ENCODE results near the gene ZNF641. TPM values are rescaled to one million over a fixed set of nuclear protein-coding genes. Genes with fewer than 3 reads are reported as not detected.

Gene ZNF641
- total and polyA plus RNA-seq, 2 of the 13 experiments (the other 11 are each of a cell fraction or from before 2014, with no cell fraction given) = 4.4 to 6.6 TPM

DNA sequence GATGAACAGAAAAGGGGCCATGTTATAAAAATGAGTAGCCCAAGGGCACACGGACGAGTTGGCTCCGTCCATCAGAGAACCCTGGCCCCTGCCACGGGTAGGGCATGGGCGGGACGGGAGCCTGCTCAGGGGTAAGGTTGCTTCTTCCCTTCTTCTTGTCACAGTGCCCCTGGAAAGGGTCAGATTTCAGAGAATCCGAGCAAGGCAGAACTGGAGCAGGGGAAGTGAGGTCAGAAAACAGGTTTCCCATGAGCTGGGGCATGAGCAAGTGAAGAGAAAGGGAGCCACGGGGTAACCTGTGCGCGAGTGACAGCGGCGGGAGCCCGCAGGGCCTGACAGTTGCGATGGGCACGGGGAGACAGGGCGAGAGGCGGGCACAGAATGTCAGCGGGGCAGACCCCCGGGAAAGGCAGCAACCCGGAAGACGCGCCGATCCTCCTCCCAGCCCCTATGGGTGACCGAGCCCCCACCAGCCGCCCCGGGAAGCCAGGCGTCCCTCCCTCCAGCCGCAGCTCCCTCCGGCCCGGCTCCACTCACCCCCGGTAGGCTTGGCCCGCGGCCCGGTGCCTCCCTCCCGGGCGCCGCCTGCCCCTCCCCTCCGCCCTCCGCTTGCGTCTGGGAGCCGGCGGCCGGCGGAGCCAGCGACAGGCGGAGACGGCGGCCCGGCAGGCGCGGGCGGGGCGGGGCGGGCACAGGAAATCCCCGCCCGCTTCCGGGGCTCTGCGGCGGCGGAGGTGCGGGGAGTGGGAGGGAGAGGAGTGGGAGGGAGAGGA lies at the start of gene ZNF641 (continued):
- peak; percentile 37; the same call in 1 of the 2 replicates for TF ChIP-seq TARDBP (CRISPR knock-in tag; IDR thresholded peaks at IDR 0.05)
- no peak for TF ChIP-seq ATAD3A (CRISPR knock-in tag; IDR thresholded peaks at IDR 0.05)
- TF ChIP-seq KLF12 (CRISPR knock-in tag; IDR thresholded peaks at IDR 0.05; ENCODE audit: borderline replicate concordance) = no peak
- TF ChIP-seq ZNF263 (CRISPR knock-in tag; IDR thresholded peaks at IDR 0.05) = no peak
- peak; percentile 87 for TF ChIP-seq HNRNPLL (IDR thresholded peaks at IDR 0.05; ENCODE audit: low read depth, low read length, poor library complexity, severe bottlenecking)
- no peak for TF ChIP-seq MTF1 (CRISPR knock-in tag; IDR thresholded peaks at IDR 0.05)
- TF ChIP-seq ZNF256 (CRISPR knock-in tag; conservative IDR thresholded peaks at IDR 0.05) = no peak
- no peak for TF ChIP-seq POGZ (CRISPR knock-in tag; IDR thresholded peaks at IDR 0.05)
- TF ChIP-seq EHMT2 (IDR thresholded peaks at IDR 0.05; ENCODE audit: borderline replicate concordance, low read depth, low read length) = no peak
- TF ChIP-seq SRSF4 (IDR thresholded peaks at IDR 0.05; ENCODE audit: low read depth, low read length, poor library complexity, severe bottlenecking) = no peak
- no peak for TF ChIP-seq HDAC2 (CRISPR knock-in tag; IDR thresholded peaks at IDR 0.05)
- TF ChIP-seq, protein P1, sequence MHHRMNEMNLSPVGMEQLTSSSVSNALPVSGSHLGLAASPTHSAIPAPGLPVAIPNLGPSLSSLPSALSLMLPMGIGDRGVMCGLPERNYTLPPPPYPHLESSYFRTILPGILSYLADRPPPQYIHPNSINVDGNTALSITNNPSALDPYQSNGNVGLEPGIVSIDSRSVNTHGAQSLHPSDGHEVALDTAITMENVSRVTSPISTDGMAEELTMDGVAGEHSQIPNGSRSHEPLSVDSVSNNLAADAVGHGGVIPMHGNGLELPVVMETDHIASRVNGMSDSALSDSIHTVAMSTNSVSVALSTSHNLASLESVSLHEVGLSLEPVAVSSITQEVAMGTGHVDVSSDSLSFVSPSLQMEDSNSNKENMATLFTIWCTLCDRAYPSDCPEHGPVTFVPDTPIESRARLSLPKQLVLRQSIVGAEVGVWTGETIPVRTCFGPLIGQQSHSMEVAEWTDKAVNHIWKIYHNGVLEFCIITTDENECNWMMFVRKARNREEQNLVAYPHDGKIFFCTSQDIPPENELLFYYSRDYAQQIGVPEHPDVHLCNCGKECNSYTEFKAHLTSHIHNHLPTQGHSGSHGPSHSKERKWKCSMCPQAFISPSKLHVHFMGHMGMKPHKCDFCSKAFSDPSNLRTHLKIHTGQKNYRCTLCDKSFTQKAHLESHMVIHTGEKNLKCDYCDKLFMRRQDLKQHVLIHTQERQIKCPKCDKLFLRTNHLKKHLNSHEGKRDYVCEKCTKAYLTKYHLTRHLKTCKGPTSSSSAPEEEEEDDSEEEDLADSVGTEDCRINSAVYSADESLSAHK (CRISPR knock-in tag; IDR thresholded peaks at IDR 0.05; ENCODE audit: borderline replicate concordance) = no peak
- TF ChIP-seq ZNF839 (CRISPR knock-in tag; IDR thresholded peaks at IDR 0.05; ENCODE audit: borderline replicate concordance) = no peak
- TF ChIP-seq, protein P2, sequence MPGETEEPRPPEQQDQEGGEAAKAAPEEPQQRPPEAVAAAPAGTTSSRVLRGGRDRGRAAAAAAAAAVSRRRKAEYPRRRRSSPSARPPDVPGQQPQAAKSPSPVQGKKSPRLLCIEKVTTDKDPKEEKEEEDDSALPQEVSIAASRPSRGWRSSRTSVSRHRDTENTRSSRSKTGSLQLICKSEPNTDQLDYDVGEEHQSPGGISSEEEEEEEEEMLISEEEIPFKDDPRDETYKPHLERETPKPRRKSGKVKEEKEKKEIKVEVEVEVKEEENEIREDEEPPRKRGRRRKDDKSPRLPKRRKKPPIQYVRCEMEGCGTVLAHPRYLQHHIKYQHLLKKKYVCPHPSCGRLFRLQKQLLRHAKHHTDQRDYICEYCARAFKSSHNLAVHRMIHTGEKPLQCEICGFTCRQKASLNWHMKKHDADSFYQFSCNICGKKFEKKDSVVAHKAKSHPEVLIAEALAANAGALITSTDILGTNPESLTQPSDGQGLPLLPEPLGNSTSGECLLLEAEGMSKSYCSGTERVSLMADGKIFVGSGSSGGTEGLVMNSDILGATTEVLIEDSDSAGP (CRISPR knock-in tag; IDR thresholded peaks at IDR 0.05; ENCODE audit: borderline replicate concordance) = 0 out of 2 replicates have a peak, but pooled peaks have one; percentile 41
- TF ChIP-seq ZNF326 (CRISPR knock-in tag; IDR thresholded peaks at IDR 0.05; ENCODE audit: borderline replicate concordance) = no peak
- TF ChIP-seq SP4 (CRISPR knock-in tag; IDR thresholded peaks at IDR 0.05) = peak; percentile 56
- TF ChIP-seq, protein P3, sequence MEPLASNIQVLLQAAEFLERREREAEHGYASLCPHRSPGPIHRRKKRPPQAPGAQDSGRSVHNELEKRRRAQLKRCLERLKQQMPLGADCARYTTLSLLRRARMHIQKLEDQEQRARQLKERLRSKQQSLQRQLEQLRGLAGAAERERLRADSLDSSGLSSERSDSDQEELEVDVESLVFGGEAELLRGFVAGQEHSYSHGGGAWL (CRISPR knock-in tag; IDR thresholded peaks at IDR 0.05) = no peak
- no peak for TF ChIP-seq TRIM24 (CRISPR knock-in tag; IDR thresholded peaks at IDR 0.05)
- no peak for TF ChIP-seq NR2F2 (IDR thresholded peaks at IDR 0.05; ENCODE audit: borderline replicate concordance, low read depth)
- TF ChIP-seq ISX (CRISPR knock-in tag; conservative IDR thresholded peaks at IDR 0.05) = no peak
- TF ChIP-seq GATAD2A (CRISPR knock-in tag; IDR thresholded peaks at IDR 0.05) = 0 out of 2 replicates have a peak, but pooled peaks have one; percentile 19
- TF ChIP-seq ZNF350 (CRISPR knock-in tag; IDR thresholded peaks at IDR 0.05; ENCODE audit: borderline replicate concordance, low read depth) = 0 out of 2 replicates have a peak, but pooled peaks have one; percentile 9
- TF ChIP-seq MED1 (CRISPR knock-in tag; IDR thresholded peaks at IDR 0.05) = no peak
- TF ChIP-seq FOXJ3 (CRISPR knock-in tag; IDR thresholded peaks at IDR 0.05; ENCODE audit: borderline replicate concordance) = no peak
- no peak for TF ChIP-seq MTA3 (CRISPR knock-in tag; IDR thresholded peaks at IDR 0.05)
- TF ChIP-seq SAFB2 (CRISPR knock-in tag; IDR thresholded peaks at IDR 0.05; ENCODE audit: borderline replicate concordance, low read depth) = no peak
- peak; percentile 37; the same call in 1 of the 2 replicates for TF ChIP-seq PITX1 (CRISPR knock-in tag; IDR thresholded peaks at IDR 0.05)
- no peak for TF ChIP-seq ZSCAN30 (CRISPR knock-in tag; IDR thresholded peaks at IDR 0.05)

Measured in HepG2 (cell line).